LNCAP (cell line): Measurements from ENCODE around the gene STX2.

Experiments used
- TF ChIP-seq, protein P1 (sequence below): fragments of 450-650 bp; IDR thresholded peaks from 2 replicates; pipeline ENCODE4 v1.5.1; 2017; ENCODE audit warnings: mild to moderate bottlenecking

The STX2 gene

DNA sequence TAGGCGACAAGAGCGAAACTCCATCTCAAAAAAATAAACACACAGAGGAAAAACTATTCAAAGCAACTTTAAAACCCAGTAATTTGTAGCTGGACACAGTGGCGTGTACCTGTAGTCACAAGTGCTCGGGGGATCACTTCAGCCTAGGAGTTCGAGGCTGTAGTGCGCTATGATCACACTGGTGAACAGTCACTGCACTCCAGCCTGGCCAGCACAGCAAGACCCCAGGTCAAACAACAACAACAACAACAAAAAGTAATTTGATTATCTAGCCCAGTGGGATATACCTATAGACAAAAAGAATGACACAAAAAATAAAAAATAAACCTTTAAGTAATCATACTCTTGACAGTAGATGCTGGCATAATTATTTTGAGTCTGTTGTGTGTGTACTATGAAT lies 29.3 kb downstream of the STX2 start:
- TF ChIP-seq, protein P1, sequence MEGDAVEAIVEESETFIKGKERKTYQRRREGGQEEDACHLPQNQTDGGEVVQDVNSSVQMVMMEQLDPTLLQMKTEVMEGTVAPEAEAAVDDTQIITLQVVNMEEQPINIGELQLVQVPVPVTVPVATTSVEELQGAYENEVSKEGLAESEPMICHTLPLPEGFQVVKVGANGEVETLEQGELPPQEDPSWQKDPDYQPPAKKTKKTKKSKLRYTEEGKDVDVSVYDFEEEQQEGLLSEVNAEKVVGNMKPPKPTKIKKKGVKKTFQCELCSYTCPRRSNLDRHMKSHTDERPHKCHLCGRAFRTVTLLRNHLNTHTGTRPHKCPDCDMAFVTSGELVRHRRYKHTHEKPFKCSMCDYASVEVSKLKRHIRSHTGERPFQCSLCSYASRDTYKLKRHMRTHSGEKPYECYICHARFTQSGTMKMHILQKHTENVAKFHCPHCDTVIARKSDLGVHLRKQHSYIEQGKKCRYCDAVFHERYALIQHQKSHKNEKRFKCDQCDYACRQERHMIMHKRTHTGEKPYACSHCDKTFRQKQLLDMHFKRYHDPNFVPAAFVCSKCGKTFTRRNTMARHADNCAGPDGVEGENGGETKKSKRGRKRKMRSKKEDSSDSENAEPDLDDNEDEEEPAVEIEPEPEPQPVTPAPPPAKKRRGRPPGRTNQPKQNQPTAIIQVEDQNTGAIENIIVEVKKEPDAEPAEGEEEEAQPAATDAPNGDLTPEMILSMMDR = no peak

GRCh38 chr12:130807309-130807708 lies 31.7 kb downstream of the STX2 start:
- TF ChIP-seq, protein P1 = no peak

GRCh38 chr12:130806574-130806973 lies 32.5 kb downstream of the STX2 start:
- TF ChIP-seq, protein P1 = no peak

GRCh38 chr12:130805635-130806034 lies 33.4 kb downstream of the STX2 start:
- TF ChIP-seq, protein P1 = no peak

GRCh38 chr12:130804216-130804615 lies 34.8 kb downstream of the STX2 start:
- TF ChIP-seq, protein P1 = no peak

GRCh38 chr12:130803702-130804101 lies 35.3 kb downstream of the STX2 start:
- TF ChIP-seq, protein P1 = no peak

- TF ChIP-seq, protein P1 = no peak
Observed at GRCh38 chr12:130800312-130800711, 38.7 kb downstream of the STX2 start.

GRCh38 chr12:130799051-130799450 lies 40.0 kb downstream of the STX2 start:
- TF ChIP-seq, protein P1 = no peak
